22Rv1 (cell line): ENCODE data around the gene ANKRD33B.

Experiments used
- H3K27ac ChIP-seq: fragments of 450-650 bp; 2 replicates; pipeline ENCODE4 v1.5.1; 2017
- ZFX ChIP-seq: fragments of 450-650 bp; IDR thresholded peaks from 2 replicates; pipeline ENCODE4 v1.6.1; 2017; ENCODE audit warnings: antibody characterized with exemption, borderline replicate concordance
- TF ChIP-seq, protein P1 (sequence below): fragments of 450-650 bp; IDR thresholded peaks from 2 replicates; pipeline ENCODE4 v1.5.1; 2017; ENCODE audit warnings: mild to moderate bottlenecking

Gene ANKRD33B

DNA sequence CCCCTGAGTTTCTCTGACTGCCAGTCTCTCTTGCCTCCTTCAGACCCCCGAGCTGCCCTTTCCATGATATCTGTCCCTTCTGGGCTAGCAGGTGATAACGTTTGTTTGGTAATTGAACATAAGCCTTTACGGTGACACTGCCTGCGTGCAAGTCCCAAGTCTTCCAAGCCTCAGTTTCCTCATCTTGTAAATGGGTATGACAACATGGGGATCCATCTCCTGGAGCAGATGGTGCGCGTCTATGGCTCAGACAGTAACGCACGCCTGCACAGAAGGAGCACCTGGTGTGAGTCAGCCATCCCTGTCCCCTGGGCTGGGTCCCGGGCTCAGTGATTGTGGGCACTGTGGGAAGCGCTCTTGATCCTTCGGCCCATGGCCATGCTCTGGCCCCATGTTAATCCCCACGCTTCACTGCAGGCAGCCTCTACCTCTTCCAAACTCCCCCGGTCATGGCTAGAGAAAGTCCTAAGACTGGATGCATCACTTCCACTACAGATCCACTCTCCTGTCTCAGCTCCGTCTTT, 111.4 kb downstream of the ANKRD33B start:
- TF ChIP-seq, protein P1, sequence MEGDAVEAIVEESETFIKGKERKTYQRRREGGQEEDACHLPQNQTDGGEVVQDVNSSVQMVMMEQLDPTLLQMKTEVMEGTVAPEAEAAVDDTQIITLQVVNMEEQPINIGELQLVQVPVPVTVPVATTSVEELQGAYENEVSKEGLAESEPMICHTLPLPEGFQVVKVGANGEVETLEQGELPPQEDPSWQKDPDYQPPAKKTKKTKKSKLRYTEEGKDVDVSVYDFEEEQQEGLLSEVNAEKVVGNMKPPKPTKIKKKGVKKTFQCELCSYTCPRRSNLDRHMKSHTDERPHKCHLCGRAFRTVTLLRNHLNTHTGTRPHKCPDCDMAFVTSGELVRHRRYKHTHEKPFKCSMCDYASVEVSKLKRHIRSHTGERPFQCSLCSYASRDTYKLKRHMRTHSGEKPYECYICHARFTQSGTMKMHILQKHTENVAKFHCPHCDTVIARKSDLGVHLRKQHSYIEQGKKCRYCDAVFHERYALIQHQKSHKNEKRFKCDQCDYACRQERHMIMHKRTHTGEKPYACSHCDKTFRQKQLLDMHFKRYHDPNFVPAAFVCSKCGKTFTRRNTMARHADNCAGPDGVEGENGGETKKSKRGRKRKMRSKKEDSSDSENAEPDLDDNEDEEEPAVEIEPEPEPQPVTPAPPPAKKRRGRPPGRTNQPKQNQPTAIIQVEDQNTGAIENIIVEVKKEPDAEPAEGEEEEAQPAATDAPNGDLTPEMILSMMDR = no peak
- no peak for TF ChIP-seq ZFX
- no peak overlapping the region for H3K27ac ChIP-seq

DNA sequence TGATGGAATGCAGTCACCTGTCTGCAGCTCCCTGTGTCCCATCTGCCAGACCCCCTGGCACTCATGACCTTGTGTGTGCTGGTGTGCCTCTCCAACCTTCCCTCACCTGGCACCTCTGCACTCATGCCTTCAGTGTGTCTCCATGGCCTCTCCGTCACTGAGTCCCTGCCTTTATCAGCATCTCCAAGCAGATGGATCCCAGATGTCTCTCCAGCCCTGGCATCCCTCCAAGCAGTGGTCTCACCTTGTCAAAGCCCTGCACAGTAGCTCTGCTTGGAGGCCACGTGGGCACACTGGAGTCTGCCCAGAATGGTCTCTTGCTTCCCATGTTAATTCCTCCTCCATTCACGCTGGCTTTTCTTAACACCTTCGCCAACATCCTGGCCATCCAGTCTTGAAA, 112.4 kb downstream of the ANKRD33B start:
- no peak for TF ChIP-seq ZFX
- H3K27ac ChIP-seq = no peak overlapping the region

- TF ChIP-seq, protein P1 = no peak
- no peak for TF ChIP-seq ZFX
- H3K27ac ChIP-seq = no peak overlapping the region
Measured at GRCh38 chr5:10676946-10677345, 113.1 kb downstream of the ANKRD33B start.

GRCh38 chr5:10677533-10677932, 113.7 kb downstream of the ANKRD33B start:
- no peak overlapping the region for H3K27ac ChIP-seq
- TF ChIP-seq ZFX = no peak
- TF ChIP-seq, protein P1 = no peak

GRCh38 chr5:10678244-10678643, 114.4 kb downstream of the ANKRD33B start:
- no peak overlapping the region for H3K27ac ChIP-seq
- TF ChIP-seq, protein P1 = no peak
- no peak for TF ChIP-seq ZFX

DNA sequence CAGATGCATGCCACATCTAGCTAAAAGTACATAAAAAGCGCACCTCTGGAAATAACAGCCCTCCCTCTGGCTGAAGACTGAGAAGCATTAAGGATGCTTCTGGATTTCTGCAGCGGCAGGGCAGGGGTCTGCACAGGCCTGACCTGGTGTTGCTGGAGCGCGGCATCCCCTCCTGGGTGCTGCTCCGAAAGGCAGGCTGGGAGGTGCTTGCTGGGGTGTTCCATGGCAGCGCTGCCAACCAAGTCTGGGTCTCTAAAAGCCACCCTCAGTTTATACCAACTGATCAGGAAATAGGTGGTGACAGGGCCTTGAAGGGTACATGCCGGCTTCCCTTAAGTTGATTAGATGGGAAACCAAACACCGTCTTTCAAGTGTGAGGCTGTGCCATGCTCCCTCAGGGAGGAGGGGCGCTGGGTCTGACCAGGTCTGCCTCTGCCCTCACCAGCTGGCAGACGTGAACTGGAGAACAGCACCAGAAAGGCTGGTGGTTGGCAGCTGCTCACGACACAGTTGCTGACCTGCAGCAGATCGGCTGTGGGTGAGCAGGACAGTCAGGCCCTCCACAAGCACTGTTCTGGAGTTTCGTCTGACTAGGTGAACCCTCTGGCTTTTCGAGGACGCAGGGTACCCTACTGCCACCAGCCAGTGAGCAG, 115.6 kb downstream of the ANKRD33B start:
- no peak overlapping the region for H3K27ac ChIP-seq
- TF ChIP-seq, protein P1 = no peak
- TF ChIP-seq ZFX = no peak

DNA sequence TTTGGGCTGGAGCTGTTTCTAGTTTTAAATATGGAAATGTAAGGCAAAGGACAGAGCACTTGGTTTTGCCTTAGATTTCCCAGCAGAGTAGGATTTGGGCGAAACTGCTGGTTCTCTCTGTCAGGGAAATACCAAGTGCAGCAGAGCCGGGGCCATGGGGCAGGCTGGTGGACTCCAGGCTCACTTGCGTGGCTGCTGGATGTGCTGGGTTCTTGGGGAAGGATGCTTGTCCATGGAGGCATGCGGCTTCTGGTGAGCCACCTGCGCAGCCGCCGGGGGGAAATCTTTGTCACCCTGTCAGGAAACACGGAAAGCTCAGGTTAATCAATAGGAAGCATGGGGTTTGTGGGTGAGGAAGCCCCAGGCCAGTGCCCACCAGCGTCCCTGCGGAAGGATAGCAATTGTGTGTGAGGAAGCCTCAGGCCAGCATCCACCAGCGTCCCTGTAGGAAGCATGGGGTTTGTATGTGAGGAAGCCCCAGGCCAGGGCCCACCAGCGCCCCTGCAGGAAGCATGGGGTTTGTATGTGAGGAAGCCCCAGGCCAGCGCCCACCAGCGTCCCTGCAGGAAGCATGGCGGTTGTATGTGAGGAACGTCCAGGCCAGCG, 117.1 kb downstream of the ANKRD33B start:
- TF ChIP-seq, protein P1 = no peak
- no peak for TF ChIP-seq ZFX
- H3K27ac ChIP-seq = no peak overlapping the region
